Globus pallidus (tissue), 1 donor: ENCODE data around the gene CNGA3.

Source experiments
- DNase-seq: peaks from one replicate; pipeline ENCODE4 v3.0.0-alpha.2; 2015; ENCODE audit warnings: low spot score

The CNGA3 gene

DNA sequence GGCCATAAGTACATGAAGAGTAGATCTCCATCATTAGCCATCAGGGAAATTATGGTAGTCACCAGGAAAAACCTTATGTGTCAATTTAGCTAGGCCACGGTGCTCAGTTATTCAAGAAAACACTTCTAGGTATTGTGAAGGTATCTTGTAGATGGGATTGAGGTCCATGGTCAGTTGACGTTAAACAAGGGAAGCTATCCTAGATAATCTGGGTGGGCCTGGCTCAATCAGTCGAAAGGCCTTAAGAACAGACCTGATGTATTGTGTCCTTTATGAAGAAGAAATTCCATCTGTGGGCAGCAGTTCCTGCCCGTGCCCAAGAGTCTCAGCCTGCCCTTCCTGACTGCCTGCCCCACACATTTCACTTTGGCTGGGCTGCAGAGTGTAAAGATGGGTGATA lies 16.7 kb upstream of the CNGA3 start:
- no peak for DNase-seq

GRCh38 chr2:98332989-98333388 lies 13.3 kb upstream of the CNGA3 start:
- DNase-seq, result no peak

DNA sequence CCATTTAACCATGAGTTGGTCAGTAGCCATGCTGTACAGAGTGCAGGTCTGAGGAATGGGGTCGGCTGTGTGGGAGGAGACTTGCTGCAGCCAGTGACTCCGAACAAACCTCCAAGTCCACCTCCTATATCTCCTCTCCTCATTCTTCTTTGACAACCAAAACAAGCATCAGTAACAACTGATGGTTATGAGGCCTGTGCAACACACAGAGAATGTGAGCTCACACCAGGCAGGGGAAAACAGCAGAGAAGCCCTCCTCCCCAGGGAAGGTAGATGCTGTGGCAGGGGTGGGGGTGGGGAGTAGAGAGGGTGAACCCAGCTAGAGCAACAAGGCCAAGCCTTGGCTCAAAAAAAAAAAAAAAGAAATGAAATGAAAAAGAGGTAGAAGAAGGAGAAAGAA lies 12.3 kb upstream of the CNGA3 start:
- no peak for DNase-seq

GRCh38 chr2:98334439-98335078 lies 11.7 kb upstream of the CNGA3 start:
- DNase-seq, result peak; percentile 23

DNA sequence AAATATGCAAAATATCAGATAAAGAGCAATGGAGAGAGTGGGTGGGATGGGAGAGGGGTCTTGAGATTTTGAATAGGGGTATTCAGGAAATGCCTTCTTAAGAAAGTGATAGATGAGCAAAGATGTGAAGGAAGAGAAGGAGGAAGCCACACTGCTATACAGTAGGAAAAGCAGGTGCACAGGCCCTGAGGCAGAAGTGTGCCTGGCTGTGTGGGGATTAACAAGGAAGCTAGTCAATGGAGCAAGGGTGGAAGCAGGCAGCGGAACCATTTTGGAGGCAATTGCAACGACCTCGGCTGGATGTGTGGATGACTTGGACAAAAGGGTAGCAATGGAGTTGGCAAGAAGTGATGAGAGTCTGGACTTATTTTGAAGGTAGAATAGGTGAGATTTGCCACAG lies 11.0 kb upstream of the CNGA3 start:
- DNase-seq, result no peak

DNA sequence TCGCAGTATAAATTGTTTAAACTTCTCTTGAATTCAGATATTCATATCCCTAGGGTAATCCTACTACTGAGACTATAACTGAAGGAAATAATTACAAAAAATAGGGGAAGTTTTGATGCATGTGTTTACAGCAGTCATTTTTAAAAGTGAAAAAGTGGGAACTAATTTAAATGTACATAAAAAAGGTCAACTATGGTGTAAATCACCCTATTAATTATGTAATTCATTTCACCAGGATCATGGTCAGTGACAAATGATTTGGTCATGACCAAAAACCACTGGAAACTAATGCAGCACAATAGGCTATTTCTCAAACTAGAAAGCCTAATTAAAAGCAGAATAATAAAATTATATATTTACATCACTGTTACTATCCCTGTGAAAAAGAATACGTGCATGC lies 5.0 kb upstream of the CNGA3 start:
- no peak for DNase-seq

DNA sequence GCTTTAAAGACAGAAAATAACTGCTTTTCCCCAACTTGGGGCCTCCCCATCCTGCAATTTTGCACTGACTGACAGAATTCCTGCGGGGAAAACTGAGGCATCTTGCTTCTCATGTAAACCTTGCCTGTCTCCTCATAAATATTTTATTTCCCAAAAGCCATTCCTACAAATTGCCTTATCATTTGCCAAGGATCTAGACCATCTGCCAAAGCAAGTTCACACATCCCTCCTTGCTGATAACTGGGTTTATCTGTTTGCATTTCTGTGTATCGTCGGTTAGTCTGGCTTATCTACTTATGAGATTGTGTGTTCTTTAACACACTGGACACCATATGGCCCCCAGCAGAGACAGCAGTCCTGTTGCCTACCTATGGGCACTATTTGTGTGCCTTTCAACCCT lies 3.0 kb upstream of the CNGA3 start:
- DNase-seq, result no peak

DNA sequence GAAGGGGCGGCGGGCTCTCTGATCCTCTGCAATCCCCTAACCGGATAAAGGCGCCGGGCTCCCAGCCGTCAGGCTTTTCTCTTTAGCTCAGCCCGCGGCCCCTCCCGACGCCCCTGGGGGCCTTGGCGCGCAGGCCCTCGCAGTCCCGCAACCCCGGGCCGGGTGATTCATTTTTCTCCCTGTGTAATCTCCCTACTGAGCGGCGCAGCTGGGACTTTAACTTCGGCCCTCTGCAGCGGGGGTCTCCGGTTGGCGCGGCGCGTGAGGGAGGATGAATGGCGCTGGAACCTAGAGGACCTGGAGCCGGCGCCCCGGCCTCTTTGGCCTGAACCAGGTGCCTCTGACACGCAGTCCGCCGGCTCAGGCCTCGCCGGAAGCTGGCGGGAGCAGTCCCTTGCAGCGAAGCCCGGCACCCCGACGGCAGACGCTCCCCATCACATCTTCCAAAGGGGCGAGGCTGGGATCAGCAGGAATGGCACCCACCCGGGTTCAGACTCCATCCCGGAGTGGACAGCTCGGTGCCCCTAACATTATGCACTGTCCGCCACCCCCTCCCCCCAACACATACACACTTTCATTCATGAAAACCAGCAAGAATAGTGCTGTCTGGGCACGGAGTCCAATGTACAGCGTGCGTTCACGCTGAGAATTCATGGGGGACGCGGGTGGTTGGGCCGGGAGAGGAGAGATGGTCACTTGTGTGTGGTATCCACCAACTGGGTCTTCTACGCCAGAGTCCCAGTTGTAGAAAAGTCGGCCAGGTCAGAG lies 1.2 kb downstream of the CNGA3 start:
- DNase-seq, result no peak

GRCh38 chr2:98348066-98348561 lies 1.9 kb downstream of the CNGA3 start:
- DNase-seq, result no peak

DNA sequence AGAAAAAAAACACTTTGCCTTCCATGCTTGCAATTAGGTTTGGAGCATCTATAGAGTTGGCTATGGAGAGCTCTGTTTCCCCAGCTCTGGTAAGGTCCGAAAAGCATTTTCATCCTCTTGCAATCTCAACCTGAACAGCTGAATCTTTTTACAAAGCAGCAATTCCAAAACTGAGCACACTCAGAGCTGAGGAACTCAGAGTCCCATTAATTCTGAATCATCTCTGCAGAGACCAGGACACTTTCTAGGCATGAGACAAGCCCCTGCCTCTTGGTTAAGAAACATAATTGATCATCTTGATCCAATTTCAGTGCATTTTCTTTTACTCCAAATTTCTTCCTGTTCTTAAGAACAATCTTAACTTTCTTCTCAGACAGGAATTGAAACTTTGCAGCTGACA lies 4.2 kb downstream of the CNGA3 start:
- no peak for DNase-seq

DNA sequence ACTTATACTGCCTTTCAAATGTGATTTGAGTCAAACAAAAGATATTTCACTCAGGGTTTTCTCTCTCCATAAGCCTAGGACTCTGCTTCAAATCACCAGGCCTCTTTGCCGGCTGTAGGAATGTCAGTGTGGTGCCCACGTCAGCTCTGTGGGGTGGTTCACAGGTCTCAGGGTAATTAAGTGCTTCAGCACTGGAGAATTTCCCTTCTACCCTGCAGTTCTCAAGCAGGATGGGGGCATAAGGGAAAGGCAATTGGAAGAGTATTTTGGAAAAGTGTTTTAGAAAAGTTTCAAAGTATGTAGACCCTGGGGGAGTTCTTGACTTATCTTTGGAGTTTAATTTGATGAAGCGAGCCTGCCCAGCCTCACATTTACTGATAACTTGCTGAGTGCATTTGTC lies 9.6 kb downstream of the CNGA3 start:
- DNase-seq, result no peak

DNA sequence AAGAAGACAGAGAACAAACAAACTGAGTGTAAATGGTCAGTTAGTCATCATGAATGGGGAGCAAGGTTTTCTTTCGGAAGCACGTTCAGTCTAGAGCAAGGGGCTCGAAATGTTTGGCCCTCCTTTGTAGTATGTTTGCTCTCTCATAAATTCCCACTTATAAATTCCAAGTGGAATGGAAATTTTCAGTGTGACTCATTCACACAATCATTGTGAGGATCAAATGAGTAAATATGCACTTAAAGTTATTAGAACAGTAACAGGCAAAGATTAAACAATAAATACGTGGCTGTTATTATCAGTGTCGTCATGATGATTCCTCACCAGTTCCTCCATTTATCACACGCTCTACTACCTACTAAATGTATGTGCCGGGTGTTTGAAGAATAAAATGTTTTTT lies 10.5 kb downstream of the CNGA3 start:
- no peak for DNase-seq

GRCh38 chr2:98357849-98358248 lies 11.6 kb downstream of the CNGA3 start:
- DNase-seq, result no peak

DNA sequence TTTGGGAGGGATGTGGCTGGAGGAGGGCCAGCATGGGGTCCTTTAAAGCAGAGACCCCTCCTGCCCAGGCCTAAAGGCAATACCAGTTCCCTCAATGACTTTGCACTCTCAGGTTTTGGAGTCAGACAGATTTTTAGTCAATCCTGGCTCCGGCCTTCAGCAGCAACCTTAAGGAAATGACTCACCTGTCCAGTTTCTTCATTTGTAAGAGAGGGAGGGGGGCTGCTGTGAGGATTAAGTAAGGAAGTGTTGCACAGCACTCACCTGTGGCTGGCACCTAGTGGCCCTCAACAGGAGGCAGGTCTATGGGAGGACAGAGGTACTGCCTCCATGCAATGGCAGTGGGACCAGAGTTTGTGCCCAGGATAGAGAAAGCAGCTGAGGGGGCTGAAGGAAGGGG lies 13.7 kb downstream of the CNGA3 start:
- no peak for DNase-seq

DNA sequence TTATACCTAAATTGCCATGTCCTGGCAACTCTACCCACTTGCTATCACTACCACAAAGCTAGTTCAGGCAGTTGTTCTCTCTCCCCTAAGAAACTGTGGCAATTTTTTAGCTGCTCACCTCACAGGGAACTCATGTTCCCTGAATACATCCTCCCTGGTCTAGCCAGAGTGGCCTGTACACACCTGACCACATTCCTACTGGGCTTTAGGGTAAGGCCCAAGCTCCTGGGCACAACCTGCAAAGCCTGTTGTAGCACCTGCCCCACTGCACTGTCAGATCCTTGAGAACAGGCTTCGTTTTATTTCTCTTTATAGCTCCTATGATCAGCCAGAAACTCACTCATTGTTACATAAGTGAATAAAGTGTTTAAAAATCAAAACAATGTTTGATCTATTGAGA lies 21.5 kb downstream of the CNGA3 start:
- DNase-seq, result no peak

DNA sequence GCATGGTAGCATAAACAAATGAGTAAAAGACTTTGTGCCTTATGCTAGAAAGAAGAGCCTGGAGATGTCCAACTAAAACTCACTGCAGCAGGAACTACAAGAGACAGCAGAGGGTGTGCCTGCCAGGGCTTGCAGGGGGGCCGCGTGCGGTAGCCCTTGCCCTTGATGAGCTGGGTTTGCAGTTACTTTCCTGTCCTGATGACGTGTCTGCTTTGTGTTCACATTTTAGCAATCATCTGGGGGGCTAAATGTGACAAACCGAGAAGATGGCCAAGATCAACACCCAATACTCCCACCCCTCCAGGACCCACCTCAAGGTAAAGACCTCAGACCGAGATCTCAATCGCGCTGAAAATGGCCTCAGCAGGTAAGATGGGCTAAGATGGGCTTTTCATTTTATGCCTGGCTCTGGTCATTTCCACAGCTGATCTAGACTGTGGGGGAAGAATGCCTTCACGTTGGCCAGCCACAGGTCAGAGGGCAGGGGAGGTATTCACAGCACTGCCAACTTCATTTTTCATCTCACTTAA lies 23.5 kb downstream of the CNGA3 start:
- DNase-seq, result no peak

DNA sequence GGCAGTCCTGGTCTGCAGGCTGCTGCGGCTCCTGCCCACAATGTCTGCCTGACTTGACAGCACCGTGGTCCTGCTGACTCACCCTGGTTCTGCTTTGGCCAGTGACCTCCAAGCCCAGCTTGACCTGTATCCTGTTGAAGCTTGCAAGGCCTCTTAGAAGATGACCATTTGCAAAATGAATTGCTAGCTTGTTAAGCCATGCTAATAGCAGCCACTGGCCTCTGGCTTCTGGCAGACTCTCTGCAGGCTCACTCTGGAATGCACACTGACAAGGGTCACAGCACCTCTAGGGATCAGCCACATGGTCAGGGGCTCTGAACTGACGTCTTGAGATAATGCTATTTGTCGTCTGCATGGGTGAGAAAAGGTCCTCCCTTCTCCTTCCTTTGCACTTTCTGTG lies 25.9 kb downstream of the CNGA3 start:
- DNase-seq, result no peak

- no peak for DNase-seq
Measured at GRCh38 chr2:98372579-98372978, 26.3 kb downstream of the CNGA3 start.

GRCh38 chr2:98374286-98374685 lies 28.0 kb downstream of the CNGA3 start:
- DNase-seq, result no peak

- DNase-seq, result no peak
Measured at GRCh38 chr2:98374958-98375570, 28.8 kb downstream of the CNGA3 start.

GRCh38 chr2:98376301-98376910 lies 30.1 kb downstream of the CNGA3 start:
- no peak for DNase-seq

DNA sequence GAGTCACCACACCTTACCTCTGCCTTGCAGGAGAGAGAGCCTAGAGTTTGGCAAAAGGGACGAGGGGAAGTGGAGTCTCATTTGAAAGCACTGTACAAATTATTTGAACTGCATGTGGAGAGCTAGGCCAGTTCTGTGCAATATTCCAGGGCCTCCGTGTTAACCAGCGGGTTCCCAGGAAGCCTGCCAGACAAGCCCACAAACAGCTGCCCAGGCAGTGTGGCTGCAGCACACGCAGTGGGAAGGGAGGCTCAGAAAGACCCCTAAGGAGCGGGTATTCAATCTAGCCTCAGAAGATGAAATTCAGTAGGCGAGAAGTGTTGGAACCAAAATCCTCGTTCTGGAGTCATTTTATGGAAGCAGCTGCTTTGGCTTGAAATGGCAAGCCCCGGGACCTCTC lies 30.7 kb downstream of the CNGA3 start:
- no peak for DNase-seq

GRCh38 chr2:98377544-98377943 lies 31.3 kb downstream of the CNGA3 start:
- DNase-seq, result no peak
